K562 (cell line): ENCODE data around the gene CFAP141. TPM values are rescaled to one million over a fixed set of nuclear protein-coding genes. Genes with fewer than 3 reads are reported as not detected.

Source experiments
- CHCHD3 ChIP-seq: fragments of 250-450 bp; sonication (Bioruptor Pico); IDR thresholded peaks from 2 replicates; pipeline ENCODE4 v2.1.2; 2022; ENCODE audit warnings: mild to moderate bottlenecking
- FOXA1 ChIP-seq: fragments of 450-650 bp; IDR thresholded peaks from 2 replicates; pipeline ENCODE4 v1.6.1; 2016; ENCODE audit warnings: mild to moderate bottlenecking, borderline replicate concordance
- MEIS2 ChIP-seq: fragments of 450-650 bp; IDR thresholded peaks from 2 replicates; pipeline ENCODE4 v1.6.1; 2014; ENCODE audit warnings: mild to moderate bottlenecking; ENCODE audit not compliant: partially characterized antibody
- NFE2 ChIP-seq: IDR thresholded peaks from 2 replicates; pipeline ENCODE4 v1.6.1; 2014; ENCODE audit warnings: antibody characterized with exemption, low read depth
- RFX7 ChIP-seq: fragments of 250-450 bp; sonication (Bioruptor Pico); IDR thresholded peaks from 2 replicates; pipeline ENCODE4 v1.5.1; 2021; ENCODE audit warnings: mild to moderate bottlenecking
- polyA plus RNA-seq, 8 experiments: library from polyadenylated mRNA; depleted of rRNA in 4 of 8; stranded (reverse) in 5 of 8; unstranded in 3 of 8; fragments of >200 nt; fragmentation: Nextera tagmentation in 2 of 8; fragmentation: Illumina TruSeq in 1 of 8; extraction: Ambion mirVana in 2 of 8; extraction: Trizol in 1 of 8; gene quantifications; 2 replicates each; pipeline versions ENCODE4 v1.2.1 to v1.2.3, GENCODE V29; 2011 to 2014; ENCODE audit warnings: inconsistent platforms in 1 of 8, missing spikeins in 1 of 8
- total RNA-seq, 7 experiments: library from RNA; depleted of rRNA in 6 of 7; stranded (reverse); fragments of >200 nt in 6 of 7; fragmentation: Illumina TruSeq in 2 of 7; extraction: Trizol in 2 of 7; gene quantifications; 2 replicates each; pipeline versions ENCODE4 v1.2.1 to v1.2.3, GENCODE V29; 2011 to 2021; ENCODE audit warnings: low replicate concordance in 1 of 7
- TF ChIP-seq, protein P1 (sequence below), 2 experiments: fragments of 450-650 bp; formaldehyde crosslinking in 1 of 2; IDR thresholded peaks; 2 replicates each; pipeline versions ENCODE4 v1.4.0 to v1.6.1; 2014 to 2020; ENCODE audit warnings: mild to moderate bottlenecking in 2 of 2, borderline replicate concordance in 1 of 2, low read depth in 1 of 2
- TF ChIP-seq, protein P2 (sequence below): fragments of 150-350 bp; IDR thresholded peaks from 2 replicates; pipeline ENCODE4 v1.6.1; 2014; ENCODE audit warnings: low read depth, mild to moderate bottlenecking, low read length, borderline replicate concordance
- TF ChIP-seq, protein P3 (sequence below): fragments of 450-650 bp; IDR thresholded peaks from 2 replicates; pipeline ENCODE4 v1.6.1; 2016; ENCODE audit warnings: low read depth, mild to moderate bottlenecking, moderate library complexity
- TF ChIP-seq, protein P4 (sequence below), 3 experiments: fragments of 200-800 bp in 1 of 3; sonication (Bioruptor generic) in 1 of 3; sonication (generic) in 1 of 3; formaldehyde crosslinking in 1 of 3; IDR thresholded peaks; 2 replicates each; pipeline versions ENCODE4 v1.6.1 to v1.8.0; 2016 to 2022; ENCODE audit warnings: mild to moderate bottlenecking in 2 of 3, missing compliant biosample characterization in 2 of 3, missing genetic modification characterization in 2 of 3, missing genetic modification reagents in 1 of 3
- TF ChIP-seq, protein P5 (sequence below): fragments of 450-650 bp; formaldehyde crosslinking; IDR thresholded peaks from 2 replicates; pipeline ENCODE4 v1.4.0; 2020; ENCODE audit warnings: mild to moderate bottlenecking, moderate library complexity

The CFAP141 gene
- total and polyA plus RNA-seq, 9 of the 15 experiments (the other 6 are each of a cell fraction or from before 2014, with no cell fraction given) = not detected

DNA sequence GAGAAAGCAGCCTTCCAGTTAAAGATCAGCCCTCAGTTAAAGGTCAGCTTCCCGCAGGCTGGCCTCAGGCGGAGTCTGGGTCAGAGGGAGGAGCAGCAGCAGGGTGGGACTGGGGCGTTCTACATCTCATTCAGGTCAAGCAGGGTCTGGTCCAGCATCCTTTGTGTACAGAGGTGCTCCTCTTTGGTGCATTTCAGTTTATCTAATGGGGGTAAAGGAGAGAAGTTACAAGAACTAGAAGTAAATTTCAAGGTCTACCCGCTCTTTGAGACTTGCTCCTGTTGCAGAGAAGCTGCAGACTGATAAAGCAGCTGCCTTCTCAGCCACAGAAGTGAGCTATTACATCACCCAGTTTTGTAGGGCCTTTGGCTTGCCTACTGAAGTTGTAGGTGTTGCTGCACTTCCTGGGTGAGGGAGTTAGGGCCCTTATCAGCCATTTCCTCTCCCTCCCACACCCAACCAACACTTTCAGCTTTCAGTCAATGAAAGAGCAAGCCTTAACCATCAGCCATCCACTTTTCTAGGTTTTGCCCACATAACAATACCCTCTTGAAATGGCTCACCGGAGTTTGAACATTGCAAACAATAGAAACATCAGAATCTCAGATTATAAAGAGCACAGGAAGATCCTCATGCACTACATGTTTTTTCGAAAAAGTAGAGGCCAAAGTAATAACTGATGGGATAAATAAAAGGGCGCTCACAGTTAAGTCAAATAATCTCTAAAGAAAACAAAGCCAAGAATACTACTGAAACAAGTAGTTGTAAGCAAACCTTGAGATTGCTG, 48.4 kb downstream of the CFAP141 start (continued):
- TF ChIP-seq, protein P1, sequence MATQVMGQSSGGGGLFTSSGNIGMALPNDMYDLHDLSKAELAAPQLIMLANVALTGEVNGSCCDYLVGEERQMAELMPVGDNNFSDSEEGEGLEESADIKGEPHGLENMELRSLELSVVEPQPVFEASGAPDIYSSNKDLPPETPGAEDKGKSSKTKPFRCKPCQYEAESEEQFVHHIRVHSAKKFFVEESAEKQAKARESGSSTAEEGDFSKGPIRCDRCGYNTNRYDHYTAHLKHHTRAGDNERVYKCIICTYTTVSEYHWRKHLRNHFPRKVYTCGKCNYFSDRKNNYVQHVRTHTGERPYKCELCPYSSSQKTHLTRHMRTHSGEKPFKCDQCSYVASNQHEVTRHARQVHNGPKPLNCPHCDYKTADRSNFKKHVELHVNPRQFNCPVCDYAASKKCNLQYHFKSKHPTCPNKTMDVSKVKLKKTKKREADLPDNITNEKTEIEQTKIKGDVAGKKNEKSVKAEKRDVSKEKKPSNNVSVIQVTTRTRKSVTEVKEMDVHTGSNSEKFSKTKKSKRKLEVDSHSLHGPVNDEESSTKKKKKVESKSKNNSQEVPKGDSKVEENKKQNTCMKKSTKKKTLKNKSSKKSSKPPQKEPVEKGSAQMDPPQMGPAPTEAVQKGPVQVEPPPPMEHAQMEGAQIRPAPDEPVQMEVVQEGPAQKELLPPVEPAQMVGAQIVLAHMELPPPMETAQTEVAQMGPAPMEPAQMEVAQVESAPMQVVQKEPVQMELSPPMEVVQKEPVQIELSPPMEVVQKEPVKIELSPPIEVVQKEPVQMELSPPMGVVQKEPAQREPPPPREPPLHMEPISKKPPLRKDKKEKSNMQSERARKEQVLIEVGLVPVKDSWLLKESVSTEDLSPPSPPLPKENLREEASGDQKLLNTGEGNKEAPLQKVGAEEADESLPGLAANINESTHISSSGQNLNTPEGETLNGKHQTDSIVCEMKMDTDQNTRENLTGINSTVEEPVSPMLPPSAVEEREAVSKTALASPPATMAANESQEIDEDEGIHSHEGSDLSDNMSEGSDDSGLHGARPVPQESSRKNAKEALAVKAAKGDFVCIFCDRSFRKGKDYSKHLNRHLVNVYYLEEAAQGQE (IDR thresholded peaks at IDR 0.05; ENCODE audit: borderline replicate concordance) = 0 out of 2 replicates have a peak, but pooled peaks have one; percentile 3
- TF ChIP-seq, protein P1 (CRISPR knock-in tag; IDR thresholded peaks at IDR 0.05; ENCODE audit: low read depth) = no peak
- TF ChIP-seq, protein P2, sequence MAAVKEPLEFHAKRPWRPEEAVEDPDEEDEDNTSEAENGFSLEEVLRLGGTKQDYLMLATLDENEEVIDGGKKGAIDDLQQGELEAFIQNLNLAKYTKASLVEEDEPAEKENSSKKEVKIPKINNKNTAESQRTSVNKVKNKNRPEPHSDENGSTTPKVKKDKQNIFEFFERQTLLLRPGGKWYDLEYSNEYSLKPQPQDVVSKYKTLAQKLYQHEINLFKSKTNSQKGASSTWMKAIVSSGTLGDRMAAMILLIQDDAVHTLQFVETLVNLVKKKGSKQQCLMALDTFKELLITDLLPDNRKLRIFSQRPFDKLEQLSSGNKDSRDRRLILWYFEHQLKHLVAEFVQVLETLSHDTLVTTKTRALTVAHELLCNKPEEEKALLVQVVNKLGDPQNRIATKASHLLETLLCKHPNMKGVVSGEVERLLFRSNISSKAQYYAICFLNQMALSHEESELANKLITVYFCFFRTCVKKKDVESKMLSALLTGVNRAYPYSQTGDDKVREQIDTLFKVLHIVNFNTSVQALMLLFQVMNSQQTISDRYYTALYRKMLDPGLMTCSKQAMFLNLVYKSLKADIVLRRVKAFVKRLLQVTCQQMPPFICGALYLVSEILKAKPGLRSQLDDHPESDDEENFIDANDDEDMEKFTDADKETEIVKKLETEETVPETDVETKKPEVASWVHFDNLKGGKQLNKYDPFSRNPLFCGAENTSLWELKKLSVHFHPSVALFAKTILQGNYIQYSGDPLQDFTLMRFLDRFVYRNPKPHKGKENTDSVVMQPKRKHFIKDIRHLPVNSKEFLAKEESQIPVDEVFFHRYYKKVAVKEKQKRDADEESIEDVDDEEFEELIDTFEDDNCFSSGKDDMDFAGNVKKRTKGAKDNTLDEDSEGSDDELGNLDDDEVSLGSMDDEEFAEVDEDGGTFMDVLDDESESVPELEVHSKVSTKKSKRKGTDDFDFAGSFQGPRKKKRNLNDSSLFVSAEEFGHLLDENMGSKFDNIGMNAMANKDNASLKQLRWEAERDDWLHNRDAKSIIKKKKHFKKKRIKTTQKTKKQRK = no peak
- TF ChIP-seq, protein P3, sequence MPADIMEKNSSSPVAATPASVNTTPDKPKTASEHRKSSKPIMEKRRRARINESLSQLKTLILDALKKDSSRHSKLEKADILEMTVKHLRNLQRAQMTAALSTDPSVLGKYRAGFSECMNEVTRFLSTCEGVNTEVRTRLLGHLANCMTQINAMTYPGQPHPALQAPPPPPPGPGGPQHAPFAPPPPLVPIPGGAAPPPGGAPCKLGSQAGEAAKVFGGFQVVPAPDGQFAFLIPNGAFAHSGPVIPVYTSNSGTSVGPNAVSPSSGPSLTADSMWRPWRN = peak; percentile 71
- TF ChIP-seq CHCHD3 = no peak
- TF ChIP-seq, protein P4, sequence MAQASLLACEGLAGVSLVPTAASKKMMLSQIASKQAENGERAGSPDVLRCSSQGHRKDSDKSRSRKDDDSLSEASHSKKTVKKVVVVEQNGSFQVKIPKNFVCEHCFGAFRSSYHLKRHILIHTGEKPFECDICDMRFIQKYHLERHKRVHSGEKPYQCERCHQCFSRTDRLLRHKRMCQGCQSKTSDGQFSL (CRISPR knock-in tag; IDR thresholded peaks at IDR 0.05) = no peak
- TF ChIP-seq, protein P4 (tag; IDR thresholded peaks at IDR 0.05) = no peak
- TF ChIP-seq FOXA1 = no peak
- TF ChIP-seq NFE2 = peak; percentile 5; the same call in 1 of the 2 replicates
- TF ChIP-seq, protein P5, sequence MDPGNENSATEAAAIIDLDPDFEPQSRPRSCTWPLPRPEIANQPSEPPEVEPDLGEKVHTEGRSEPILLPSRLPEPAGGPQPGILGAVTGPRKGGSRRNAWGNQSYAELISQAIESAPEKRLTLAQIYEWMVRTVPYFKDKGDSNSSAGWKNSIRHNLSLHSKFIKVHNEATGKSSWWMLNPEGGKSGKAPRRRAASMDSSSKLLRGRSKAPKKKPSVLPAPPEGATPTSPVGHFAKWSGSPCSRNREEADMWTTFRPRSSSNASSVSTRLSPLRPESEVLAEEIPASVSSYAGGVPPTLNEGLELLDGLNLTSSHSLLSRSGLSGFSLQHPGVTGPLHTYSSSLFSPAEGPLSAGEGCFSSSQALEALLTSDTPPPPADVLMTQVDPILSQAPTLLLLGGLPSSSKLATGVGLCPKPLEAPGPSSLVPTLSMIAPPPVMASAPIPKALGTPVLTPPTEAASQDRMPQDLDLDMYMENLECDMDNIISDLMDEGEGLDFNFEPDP (CRISPR knock-in tag) = no peak
- no peak for TF ChIP-seq RFX7
- TF ChIP-seq MEIS2 = peak; percentile 31
